Liver (tissue), 9 donors: ENCODE measurements around the gene SPDEF. TPM values are rescaled to one million over a fixed set of nuclear protein-coding genes. Genes with fewer than 3 reads are reported as not detected.

ENCODE experiments used
- DNase-seq: peaks from one replicate; pipeline ENCODE4 v3.0.0-alpha.2; 2017; ENCODE audit warnings: low spot score
- H3K27ac ChIP-seq, 2 donors: one replicate each; pipeline ENCODE4 v1.7.0; 2013; ENCODE audit warnings: inconsistent platforms in 2 of 2, low read length in 2 of 2, control low read depth in 1 of 2, low read depth in 1 of 2, mild to moderate bottlenecking in 1 of 2
- H3K27me3 ChIP-seq, 4 donors: one replicate each; pipeline versions ENCODE4 v1.6.1 to v1.7.0; 2013; ENCODE audit warnings: low read length in 3 of 4, inconsistent platforms in 1 of 4, mild to moderate bottlenecking in 1 of 4, moderate library complexity in 1 of 4; ENCODE audit not compliant: control insufficient read depth in 4 of 4, insufficient read depth in 4 of 4
- H3K36me3 ChIP-seq, 4 donors: one replicate each; pipeline versions ENCODE4 v1.6.1 to v1.7.0; 2013; ENCODE audit warnings: low read length in 3 of 4, mild to moderate bottlenecking in 3 of 4, low read depth in 1 of 4, moderate library complexity in 1 of 4; ENCODE audit not compliant: control insufficient read depth in 4 of 4, insufficient read depth in 3 of 4
- H3K4me1 ChIP-seq, 4 donors: one replicate each; pipeline versions ENCODE4 v1.6.1 to v1.7.0; 2013; ENCODE audit warnings: low read length in 3 of 4, mild to moderate bottlenecking in 3 of 4, moderate library complexity in 1 of 4; ENCODE audit not compliant: control insufficient read depth in 4 of 4, insufficient read depth in 4 of 4
- H3K4me3 ChIP-seq, 3 donors: one replicate each; pipeline versions ENCODE4 v1.6.1 to v1.7.0; 2013; ENCODE audit warnings: low read length in 3 of 3, control low read depth in 1 of 3, low read depth in 1 of 3, mild to moderate bottlenecking in 1 of 3
- H3K9ac ChIP-seq, 2 donors: one replicate each; pipeline ENCODE4 v1.7.0; 2013; ENCODE audit warnings: low read length in 2 of 2, mild to moderate bottlenecking in 2 of 2, moderate library complexity in 2 of 2, control low read depth in 1 of 2, low read depth in 1 of 2
- H3K9me3 ChIP-seq, 4 donors: one replicate each; pipeline versions ENCODE4 v1.6.1 to v1.7.0; 2013; ENCODE audit warnings: low read length in 3 of 4; ENCODE audit not compliant: control insufficient read depth in 4 of 4
- EGR1 ChIP-seq, 2 donors: IDR thresholded peaks; 2 replicates each; pipeline ENCODE4 v1.6.1; 2016 to 2018; ENCODE audit warnings: antibody characterized with exemption in 2 of 2, low read depth in 2 of 2
- FOXA1 ChIP-seq: IDR thresholded peaks from 2 replicates; pipeline ENCODE4 v1.6.1; 2016; ENCODE audit warnings: antibody characterized with exemption
- FOXA2 ChIP-seq: IDR thresholded peaks from 2 replicates; pipeline ENCODE4 v1.6.1; 2016; ENCODE audit warnings: antibody characterized with exemption
- GABPA ChIP-seq, 2 donors: IDR thresholded peaks in 1 of 2; conservative IDR thresholded peaks in 1 of 2; 2 replicates each; pipeline ENCODE4 v1.6.1; 2016; ENCODE audit warnings: antibody characterized with exemption in 2 of 2, mild to moderate bottlenecking in 1 of 2, moderate library complexity in 1 of 2
- HNF4A ChIP-seq, 2 donors: conservative IDR thresholded peaks; 2 replicates each; pipeline ENCODE4 v1.6.1; 2016; ENCODE audit warnings: antibody characterized with exemption in 2 of 2, mild to moderate bottlenecking in 2 of 2
- HNF4G ChIP-seq: IDR thresholded peaks from 2 replicates; pipeline ENCODE4 v1.6.1; 2016; ENCODE audit warnings: antibody characterized with exemption
- NR2F2 ChIP-seq: IDR thresholded peaks from 2 replicates; pipeline ENCODE4 v1.6.1; 2016; ENCODE audit warnings: antibody characterized with exemption
- RAD21 ChIP-seq, 2 donors: IDR thresholded peaks; 2 replicates each; pipeline ENCODE4 v1.6.1; 2016; ENCODE audit warnings: antibody characterized with exemption in 2 of 2, mild to moderate bottlenecking in 2 of 2
- RXRA ChIP-seq, 2 donors: IDR thresholded peaks; 2 replicates each; pipeline ENCODE4 v1.6.1; 2017 to 2018; ENCODE audit warnings: antibody characterized with exemption in 2 of 2, mild to moderate bottlenecking in 1 of 2
- SP1 ChIP-seq: IDR thresholded peaks from 2 replicates; pipeline ENCODE4 v1.6.1; 2018; ENCODE audit warnings: antibody characterized with exemption, mild to moderate bottlenecking
- TAF1 ChIP-seq: conservative IDR thresholded peaks from 2 replicates; pipeline ENCODE4 v1.6.1; 2016; ENCODE audit warnings: antibody characterized with exemption, mild to moderate bottlenecking
- YY1 ChIP-seq: IDR thresholded peaks from 2 replicates; pipeline ENCODE4 v1.6.1; 2016; ENCODE audit warnings: antibody characterized with exemption, mild to moderate bottlenecking
- WGBS: extraction: QIAGEN DNeasy Blood & Tissue Kit; methylation state at CpG from one replicate; pipeline ENCODE4 v1.1.7; 2013; 5-methylcytosine and 5-hydroxymethylcytosine counted together
- polyA plus RNA-seq, 2 donors: library from polyadenylated mRNA; stranded (reverse) in 1 of 2; unstranded in 1 of 2; fragments of 200-250 nt in 1 of 2; fragments of >200 nt in 1 of 2; fragmentation: Nextera tagmentation in 1 of 2; extraction: Ambion mirVana in 1 of 2; gene quantifications; one replicate each; pipeline versions ENCODE4 v1.2.1 to v1.2.3, GENCODE V29; 2013 to 2015
- total RNA-seq, 2 donors: library from RNA; depleted of rRNA; stranded (reverse); fragments of >200 nt; gene quantifications; one replicate each; pipeline ENCODE4 v1.2.3, GENCODE V29; 2014
- TF ChIP-seq, protein P1 (sequence below): IDR thresholded peaks from 2 replicates; pipeline ENCODE4 v1.6.1; 2016; ENCODE audit warnings: antibody characterized with exemption
- TF ChIP-seq, protein P2 (sequence below): fragments of 150-350 bp; IDR thresholded peaks from 2 replicates; pipeline ENCODE4 v1.5.1; 2017; ENCODE audit warnings: improper control_type of control experiment, low read depth, low read length; ENCODE audit not compliant: missing input control
- TF ChIP-seq, protein P3 (sequence below): IDR thresholded peaks from 2 replicates; pipeline ENCODE4 v1.6.1; 2016; ENCODE audit warnings: antibody characterized with exemption
- TF ChIP-seq, protein P4 (sequence below): IDR thresholded peaks from 2 replicates; pipeline ENCODE4 v1.6.1; 2016; ENCODE audit warnings: antibody characterized with exemption
- TF ChIP-seq, protein P5 (sequence below): IDR thresholded peaks from 2 replicates; pipeline ENCODE4 v1.6.1; 2016; ENCODE audit warnings: antibody characterized with exemption, mild to moderate bottlenecking
- donor health status: healthy.
- donor health status: healthy.
- donor health status: healthy.
- donor health status: healthy.
- donor health status: healthy.

The SPDEF gene
- total and polyA plus RNA-seq, 4 donors, result 0.05 to 0.09 TPM; not detected in 2

DNA sequence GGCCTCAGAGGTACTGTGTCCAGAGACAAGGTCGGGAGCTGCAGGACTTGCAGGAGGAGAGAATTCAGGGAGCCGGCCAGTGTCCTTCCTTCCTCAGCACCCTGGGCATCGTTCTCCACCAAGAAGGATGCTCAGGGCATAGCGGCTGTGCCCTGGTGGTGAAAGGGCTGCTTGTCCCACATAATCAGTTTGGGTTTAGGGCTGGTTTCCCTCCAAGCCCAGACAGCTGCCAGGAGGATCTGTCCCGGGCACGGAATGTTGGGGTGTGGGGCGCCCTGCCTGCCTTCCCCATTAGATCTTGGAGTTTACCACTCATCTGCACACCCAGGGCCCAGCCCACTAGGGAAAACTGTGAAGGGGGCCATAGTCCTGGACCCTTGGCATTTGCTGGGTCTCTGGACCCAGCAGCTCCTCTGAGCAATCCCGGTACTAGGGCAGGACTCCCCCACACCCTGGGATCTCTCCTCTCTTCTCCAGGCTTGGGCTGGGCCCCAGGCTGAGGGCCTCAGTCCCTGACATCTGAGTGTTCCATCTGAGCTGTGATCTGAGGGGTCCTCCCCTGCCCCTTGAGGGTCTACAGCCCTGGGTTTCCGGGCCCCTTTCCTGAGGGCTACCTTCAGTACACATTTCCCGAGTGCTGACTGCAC lies 18.6 kb upstream of the SPDEF start:
- no peak overlapping the region for H3K4me3 ChIP-seq
- H3K36me3 ChIP-seq, result no peaks in the 10 kb centered on the region
- no peak for TF ChIP-seq TAF1
- no peak for TF ChIP-seq NR2F2
- TF ChIP-seq HNF4G, result no peak
- no peak for TF ChIP-seq EGR1 (IDR thresholded peaks at IDR 0.05; ENCODE audit: low read depth in 2 of 2)
- TF ChIP-seq, protein P1, sequence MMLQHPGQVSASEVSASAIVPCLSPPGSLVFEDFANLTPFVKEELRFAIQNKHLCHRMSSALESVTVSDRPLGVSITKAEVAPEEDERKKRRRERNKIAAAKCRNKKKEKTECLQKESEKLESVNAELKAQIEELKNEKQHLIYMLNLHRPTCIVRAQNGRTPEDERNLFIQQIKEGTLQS, result no peak
- TF ChIP-seq, protein P2, sequence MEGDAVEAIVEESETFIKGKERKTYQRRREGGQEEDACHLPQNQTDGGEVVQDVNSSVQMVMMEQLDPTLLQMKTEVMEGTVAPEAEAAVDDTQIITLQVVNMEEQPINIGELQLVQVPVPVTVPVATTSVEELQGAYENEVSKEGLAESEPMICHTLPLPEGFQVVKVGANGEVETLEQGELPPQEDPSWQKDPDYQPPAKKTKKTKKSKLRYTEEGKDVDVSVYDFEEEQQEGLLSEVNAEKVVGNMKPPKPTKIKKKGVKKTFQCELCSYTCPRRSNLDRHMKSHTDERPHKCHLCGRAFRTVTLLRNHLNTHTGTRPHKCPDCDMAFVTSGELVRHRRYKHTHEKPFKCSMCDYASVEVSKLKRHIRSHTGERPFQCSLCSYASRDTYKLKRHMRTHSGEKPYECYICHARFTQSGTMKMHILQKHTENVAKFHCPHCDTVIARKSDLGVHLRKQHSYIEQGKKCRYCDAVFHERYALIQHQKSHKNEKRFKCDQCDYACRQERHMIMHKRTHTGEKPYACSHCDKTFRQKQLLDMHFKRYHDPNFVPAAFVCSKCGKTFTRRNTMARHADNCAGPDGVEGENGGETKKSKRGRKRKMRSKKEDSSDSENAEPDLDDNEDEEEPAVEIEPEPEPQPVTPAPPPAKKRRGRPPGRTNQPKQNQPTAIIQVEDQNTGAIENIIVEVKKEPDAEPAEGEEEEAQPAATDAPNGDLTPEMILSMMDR, result no peak
- TF ChIP-seq RXRA (IDR thresholded peaks at IDR 0.05), result no peak
- no peak for TF ChIP-seq SP1
- TF ChIP-seq FOXA2, result no peak
- TF ChIP-seq, protein P3, sequence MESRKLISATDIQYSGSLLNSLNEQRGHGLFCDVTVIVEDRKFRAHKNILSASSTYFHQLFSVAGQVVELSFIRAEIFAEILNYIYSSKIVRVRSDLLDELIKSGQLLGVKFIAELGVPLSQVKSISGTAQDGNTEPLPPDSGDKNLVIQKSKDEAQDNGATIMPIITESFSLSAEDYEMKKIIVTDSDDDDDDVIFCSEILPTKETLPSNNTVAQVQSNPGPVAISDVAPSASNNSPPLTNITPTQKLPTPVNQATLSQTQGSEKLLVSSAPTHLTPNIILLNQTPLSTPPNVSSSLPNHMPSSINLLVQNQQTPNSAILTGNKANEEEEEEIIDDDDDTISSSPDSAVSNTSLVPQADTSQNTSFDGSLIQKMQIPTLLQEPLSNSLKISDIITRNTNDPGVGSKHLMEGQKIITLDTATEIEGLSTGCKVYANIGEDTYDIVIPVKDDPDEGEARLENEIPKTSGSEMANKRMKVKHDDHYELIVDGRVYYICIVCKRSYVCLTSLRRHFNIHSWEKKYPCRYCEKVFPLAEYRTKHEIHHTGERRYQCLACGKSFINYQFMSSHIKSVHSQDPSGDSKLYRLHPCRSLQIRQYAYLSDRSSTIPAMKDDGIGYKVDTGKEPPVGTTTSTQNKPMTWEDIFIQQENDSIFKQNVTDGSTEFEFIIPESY, result no peak
- WGBS, result 86% methylated on average over 10 of the region's 10 CpGs
- H3K4me1 ChIP-seq, result peaks cover 0 to 8% (median 7%) of the 10 kb centered on the region in 4 donors
- no peak overlapping the region for H3K27ac ChIP-seq
- H3K9me3 ChIP-seq, result no peaks in the 10 kb centered on the region
- no peak overlapping the region for H3K9ac ChIP-seq
- H3K27me3 ChIP-seq, result no peaks in the 10 kb centered on the region
- DNase-seq, result no peak

DNA sequence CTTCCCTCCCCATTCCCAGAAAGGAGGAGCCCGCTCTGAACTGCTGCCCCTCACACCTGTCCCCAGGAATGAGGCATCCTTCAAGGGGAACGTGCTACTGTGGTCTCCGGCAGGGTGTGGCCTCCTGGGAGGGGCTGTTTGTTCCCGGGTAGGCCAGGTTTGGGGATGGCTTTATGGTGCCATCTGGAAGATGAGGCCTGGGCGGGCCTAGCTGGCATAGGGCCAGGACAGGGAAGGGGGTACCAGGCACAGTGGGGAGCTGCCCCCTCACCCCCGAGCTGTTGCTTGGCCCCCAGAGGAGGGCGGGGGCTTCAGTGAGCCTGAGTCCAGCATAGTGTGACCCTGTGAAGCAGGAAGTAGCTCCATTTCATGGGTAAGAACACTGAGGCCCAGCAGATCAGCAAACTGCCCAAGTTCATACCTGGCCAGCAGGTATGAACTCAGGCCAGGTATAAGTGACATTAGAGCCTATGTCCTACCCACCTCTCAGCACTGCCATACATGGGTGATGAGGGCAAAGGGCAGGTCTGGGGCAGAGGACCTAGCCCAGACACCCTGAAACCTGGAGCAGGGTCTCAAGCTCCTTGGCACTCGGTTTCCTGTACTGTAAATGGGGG lies 17.5 kb upstream of the SPDEF start:
- TF ChIP-seq GABPA (IDR thresholded peaks at IDR 0.05 in 1 of 2, conservative IDR thresholded peaks at IDR 0.05 in 1 of 2) (no peak), SP1 (no peak), HNF4A (conservative IDR thresholded peaks at IDR 0.05) (no peak), YY1 (no peak), EGR1 (IDR thresholded peaks at IDR 0.05; ENCODE audit: low read depth in 2 of 2) (no peak), FOXA2 (no peak)
- Histone ChIP-seq H3K27me3 (no peaks in the 10 kb centered on the region), H3K9ac (no peak overlapping the region), H3K36me3 (no peaks in the 10 kb centered on the region), H3K4me1 (peaks cover 0 to 8% (median 7%) of the 10 kb centered on the region in 4 donors), H3K9me3 (no peaks in the 10 kb centered on the region), H3K27ac (no peak overlapping the region), H3K4me3 (no peak overlapping the region)
- WGBS, result 81% methylated on average over 8 of the region's 8 CpGs
- no peak for DNase-seq

DNA sequence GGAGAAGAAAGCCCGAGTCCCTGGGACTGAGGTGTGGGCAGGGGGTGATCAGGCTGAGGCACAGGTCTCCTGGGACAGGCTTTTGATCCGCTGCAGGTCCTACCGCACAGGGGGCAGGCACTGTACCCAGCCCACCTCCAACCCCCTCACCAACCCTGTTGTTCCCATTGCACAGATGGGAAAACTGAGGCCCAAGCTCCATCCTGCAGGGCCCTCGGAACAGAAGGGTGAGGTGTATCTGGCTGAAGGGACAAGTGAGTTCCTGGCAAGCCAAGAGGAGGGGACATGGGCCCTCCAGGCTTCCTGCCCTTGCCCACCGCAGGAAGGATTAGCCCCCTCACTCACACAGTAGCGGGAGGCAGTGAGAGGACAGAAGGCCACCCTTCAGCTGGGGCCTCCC lies 16.5 kb upstream of the SPDEF start:
- no peaks in the 10 kb centered on the region for H3K27me3 ChIP-seq
- peaks cover 0 to 8% (median 7%) of the 10 kb centered on the region in 4 donors for H3K4me1 ChIP-seq
- no peaks in the 10 kb centered on the region for H3K36me3 ChIP-seq
- no peak overlapping the region for H3K27ac ChIP-seq
- no peaks in the 10 kb centered on the region for H3K9me3 ChIP-seq
- no peak overlapping the region for H3K4me3 ChIP-seq
- no peak overlapping the region for H3K9ac ChIP-seq
- DNase-seq, result no peak
- WGBS, result 91% methylated on average over 6 of the region's 6 CpGs
- TF ChIP-seq, protein P4, sequence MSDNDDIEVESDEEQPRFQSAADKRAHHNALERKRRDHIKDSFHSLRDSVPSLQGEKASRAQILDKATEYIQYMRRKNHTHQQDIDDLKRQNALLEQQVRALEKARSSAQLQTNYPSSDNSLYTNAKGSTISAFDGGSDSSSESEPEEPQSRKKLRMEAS, result no peak
- TF ChIP-seq GABPA (IDR thresholded peaks at IDR 0.05 in 1 of 2, conservative IDR thresholded peaks at IDR 0.05 in 1 of 2) (no peak), HNF4A (conservative IDR thresholded peaks at IDR 0.05) (no peak), FOXA1 (no peak), EGR1 (IDR thresholded peaks at IDR 0.05; ENCODE audit: low read depth in 2 of 2) (no peak), RAD21 (IDR thresholded peaks at IDR 0.05) (no peak), RXRA (IDR thresholded peaks at IDR 0.05) (no peak)
- TF ChIP-seq, protein P2, result no peak
- TF ChIP-seq, protein P5, sequence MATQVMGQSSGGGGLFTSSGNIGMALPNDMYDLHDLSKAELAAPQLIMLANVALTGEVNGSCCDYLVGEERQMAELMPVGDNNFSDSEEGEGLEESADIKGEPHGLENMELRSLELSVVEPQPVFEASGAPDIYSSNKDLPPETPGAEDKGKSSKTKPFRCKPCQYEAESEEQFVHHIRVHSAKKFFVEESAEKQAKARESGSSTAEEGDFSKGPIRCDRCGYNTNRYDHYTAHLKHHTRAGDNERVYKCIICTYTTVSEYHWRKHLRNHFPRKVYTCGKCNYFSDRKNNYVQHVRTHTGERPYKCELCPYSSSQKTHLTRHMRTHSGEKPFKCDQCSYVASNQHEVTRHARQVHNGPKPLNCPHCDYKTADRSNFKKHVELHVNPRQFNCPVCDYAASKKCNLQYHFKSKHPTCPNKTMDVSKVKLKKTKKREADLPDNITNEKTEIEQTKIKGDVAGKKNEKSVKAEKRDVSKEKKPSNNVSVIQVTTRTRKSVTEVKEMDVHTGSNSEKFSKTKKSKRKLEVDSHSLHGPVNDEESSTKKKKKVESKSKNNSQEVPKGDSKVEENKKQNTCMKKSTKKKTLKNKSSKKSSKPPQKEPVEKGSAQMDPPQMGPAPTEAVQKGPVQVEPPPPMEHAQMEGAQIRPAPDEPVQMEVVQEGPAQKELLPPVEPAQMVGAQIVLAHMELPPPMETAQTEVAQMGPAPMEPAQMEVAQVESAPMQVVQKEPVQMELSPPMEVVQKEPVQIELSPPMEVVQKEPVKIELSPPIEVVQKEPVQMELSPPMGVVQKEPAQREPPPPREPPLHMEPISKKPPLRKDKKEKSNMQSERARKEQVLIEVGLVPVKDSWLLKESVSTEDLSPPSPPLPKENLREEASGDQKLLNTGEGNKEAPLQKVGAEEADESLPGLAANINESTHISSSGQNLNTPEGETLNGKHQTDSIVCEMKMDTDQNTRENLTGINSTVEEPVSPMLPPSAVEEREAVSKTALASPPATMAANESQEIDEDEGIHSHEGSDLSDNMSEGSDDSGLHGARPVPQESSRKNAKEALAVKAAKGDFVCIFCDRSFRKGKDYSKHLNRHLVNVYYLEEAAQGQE, result no peak
